Neural cell (in vitro differentiated cells): ENCODE data around the gene GNAS-AS1. TPM values are rescaled to one million over a fixed set of nuclear protein-coding genes. Genes with fewer than 3 reads are reported as not detected.

Experiments
- H2AFZ ChIP-seq: fragments of 200-600, 300-800 bp; sonication (generic), shearing (Covaris generic); 2 replicates; pipeline ENCODE4 v1.6.0; 2014; ENCODE audit warnings: low read depth, mild to moderate bottlenecking, antibody characterized with exemption, low read length, moderate library complexity
- H3F3A ChIP-seq: fragments of 200-600 bp; shearing (Covaris generic); 2 replicates; pipeline ENCODE4 v1.6.1; 2016; ENCODE audit warnings: mild to moderate bottlenecking, moderate library complexity, mixed read lengths, antibody characterized with exemption, low read length; ENCODE audit not compliant: insufficient read depth, poor library complexity, severe bottlenecking
- H3K27ac ChIP-seq: fragments of 200-600, 300-800 bp; sonication (generic), shearing (Covaris generic); 2 replicates; pipeline ENCODE4 v1.5.1; 2014; ENCODE audit warnings: mild to moderate bottlenecking, low read length, moderate library complexity
- H3K27me3 ChIP-seq: fragments of 300-800, 200-600 bp; sonication (generic), shearing (Covaris generic); 2 replicates; pipeline ENCODE4 v1.6.0; 2014; ENCODE audit warnings: mild to moderate bottlenecking, low read depth, low read length, moderate library complexity; ENCODE audit not compliant: insufficient read depth
- H3K36me3 ChIP-seq: fragments of 300-800, 200-600 bp; sonication (generic), shearing (Covaris generic); 2 replicates; pipeline ENCODE4 v1.5.1; 2014; ENCODE audit warnings: mild to moderate bottlenecking, antibody characterized with exemption, low read length, moderate library complexity; ENCODE audit not compliant: insufficient read depth
- H3K4me2 ChIP-seq: fragments of 300-800, 200-600 bp; sonication (generic), shearing (Covaris generic); 2 replicates; pipeline ENCODE4 v1.6.0; 2014; ENCODE audit warnings: mild to moderate bottlenecking, low read length
- H3K4me3 ChIP-seq: fragments of 300-800, 200-600 bp; sonication (generic), shearing (Covaris generic); 2 replicates; pipeline ENCODE4 v1.5.1; 2014; ENCODE audit warnings: mild to moderate bottlenecking, low read length, moderate library complexity
- H3K79me2 ChIP-seq: fragments of 200-600 bp; shearing (Covaris generic); replicated peaks from 2 replicates; pipeline ENCODE4 v1.6.0; 2014; ENCODE audit warnings: mild to moderate bottlenecking, low read length, moderate library complexity; ENCODE audit not compliant: insufficient read depth
- H3K9ac ChIP-seq: fragments of 300-800, 200-600 bp; sonication (generic), shearing (Covaris generic); 2 replicates; pipeline ENCODE4 v1.6.1; 2016; ENCODE audit warnings: mild to moderate bottlenecking, low read length, mixed read lengths
- H3K9me2 ChIP-seq: fragments of 200-600 bp; shearing (Covaris generic); 2 replicates; pipeline ENCODE4 v1.6.1; 2016; ENCODE audit warnings: mild to moderate bottlenecking, low read length, mixed read lengths; ENCODE audit not compliant: insufficient read depth
- H3K9me3 ChIP-seq: fragments of 200-600, 300-800 bp; sonication (generic), shearing (Covaris generic); 2 replicates; pipeline ENCODE4 v1.6.1; 2016; ENCODE audit warnings: mild to moderate bottlenecking, mixed run types, low read length, moderate library complexity, mixed read lengths
- H4K20me1 ChIP-seq: fragments of 200-600 bp; shearing (Covaris generic); 2 replicates; pipeline ENCODE4 v1.6.1; 2016; ENCODE audit warnings: mild to moderate bottlenecking, mixed run types; ENCODE audit not compliant: insufficient read depth
- CTCF ChIP-seq: fragments of 450-650 bp; IDR thresholded peaks from 2 replicates; pipeline ENCODE4 v1.5.1; 2014; ENCODE audit warnings: antibody characterized with exemption, mild to moderate bottlenecking, moderate library complexity; ENCODE audit not compliant: poor library complexity, severe bottlenecking
- EP300 ChIP-seq: fragments of 450-650 bp; conservative IDR thresholded peaks from 2 replicates; pipeline ENCODE4 v1.6.1; 2014; ENCODE audit warnings: antibody characterized with exemption, mild to moderate bottlenecking, moderate library complexity; ENCODE audit not compliant: poor library complexity, severe bottlenecking
- EZH2 ChIP-seq: fragments of 200-600, 300-800 bp; shearing (Covaris generic), sonication (generic); IDR thresholded peaks from 2 replicates; pipeline ENCODE4 v1.6.1; 2014; ENCODE audit warnings: antibody characterized with exemption, low read length, borderline replicate concordance, mild to moderate bottlenecking; ENCODE audit not compliant: insufficient read depth, poor library complexity, severe bottlenecking
- MXI1 ChIP-seq: fragments of 450-650 bp; conservative IDR thresholded peaks from 2 replicates; pipeline ENCODE4 v1.6.1; 2014; ENCODE audit warnings: antibody characterized with exemption, mild to moderate bottlenecking; ENCODE audit not compliant: poor library complexity, severe bottlenecking
- POLR2AphosphoS5 ChIP-seq: IDR thresholded peaks from 2 replicates; pipeline ENCODE4 v1.6.1; 2012
- RAD21 ChIP-seq: fragments of 450-650 bp; conservative IDR thresholded peaks from 2 replicates; pipeline ENCODE4 v1.6.1; 2014; ENCODE audit warnings: antibody characterized with exemption, mild to moderate bottlenecking, moderate library complexity
- SMC3 ChIP-seq: fragments of 450-650 bp; conservative IDR thresholded peaks from 2 replicates; pipeline ENCODE4 v1.6.1; 2014; ENCODE audit warnings: antibody characterized with exemption, mild to moderate bottlenecking, moderate library complexity; ENCODE audit not compliant: poor library complexity
- TAF1 ChIP-seq: IDR thresholded peaks from 2 replicates; pipeline ENCODE4 v1.6.1; 2012; ENCODE audit warnings: low read depth
- polyA plus RNA-seq: library from polyadenylated mRNA; depleted of rRNA; stranded (reverse); fragments of >200 nt; gene quantifications from 2 replicates; pipeline ENCODE4 v1.2.3, GENCODE V29; 2014
- TF ChIP-seq, protein P1 (sequence below): IDR thresholded peaks from 2 replicates; pipeline ENCODE4 v1.6.1; 2012; ENCODE audit warnings: borderline replicate concordance

GNAS-AS1 gene
- polyA plus RNA-seq, 1 donor from 2014 or later: not detected

GRCh38 chr20:58783511-58784011, 67.1 kb downstream of the GNAS-AS1 start:
- no peak overlapping the region for H3K4me2 ChIP-seq
- no peaks in the 10 kb centered on the region for H3K9me2 ChIP-seq
- no peaks in the 10 kb centered on the region for H3K27me3 ChIP-seq
- H3K79me2 ChIP-seq: no peaks in the 10 kb centered on the region
- no peak overlapping the region for H3K9ac ChIP-seq
- H3K4me3 ChIP-seq: no peak overlapping the region
- no peaks in the 10 kb centered on the region for H3K36me3 ChIP-seq
- H2AFZ ChIP-seq: no peak overlapping the region
- H3K27ac ChIP-seq: no peak overlapping the region
- no peaks in the 10 kb centered on the region for H3F3A ChIP-seq
- no peaks in the 10 kb centered on the region for H4K20me1 ChIP-seq
- TF ChIP-seq RAD21 (no peak), CTCF (no peak), EZH2 (no peak), SMC3 (no peak), TAF1 (no peak), POLR2AphosphoS5 (no peak)
- TF ChIP-seq, protein P1, sequence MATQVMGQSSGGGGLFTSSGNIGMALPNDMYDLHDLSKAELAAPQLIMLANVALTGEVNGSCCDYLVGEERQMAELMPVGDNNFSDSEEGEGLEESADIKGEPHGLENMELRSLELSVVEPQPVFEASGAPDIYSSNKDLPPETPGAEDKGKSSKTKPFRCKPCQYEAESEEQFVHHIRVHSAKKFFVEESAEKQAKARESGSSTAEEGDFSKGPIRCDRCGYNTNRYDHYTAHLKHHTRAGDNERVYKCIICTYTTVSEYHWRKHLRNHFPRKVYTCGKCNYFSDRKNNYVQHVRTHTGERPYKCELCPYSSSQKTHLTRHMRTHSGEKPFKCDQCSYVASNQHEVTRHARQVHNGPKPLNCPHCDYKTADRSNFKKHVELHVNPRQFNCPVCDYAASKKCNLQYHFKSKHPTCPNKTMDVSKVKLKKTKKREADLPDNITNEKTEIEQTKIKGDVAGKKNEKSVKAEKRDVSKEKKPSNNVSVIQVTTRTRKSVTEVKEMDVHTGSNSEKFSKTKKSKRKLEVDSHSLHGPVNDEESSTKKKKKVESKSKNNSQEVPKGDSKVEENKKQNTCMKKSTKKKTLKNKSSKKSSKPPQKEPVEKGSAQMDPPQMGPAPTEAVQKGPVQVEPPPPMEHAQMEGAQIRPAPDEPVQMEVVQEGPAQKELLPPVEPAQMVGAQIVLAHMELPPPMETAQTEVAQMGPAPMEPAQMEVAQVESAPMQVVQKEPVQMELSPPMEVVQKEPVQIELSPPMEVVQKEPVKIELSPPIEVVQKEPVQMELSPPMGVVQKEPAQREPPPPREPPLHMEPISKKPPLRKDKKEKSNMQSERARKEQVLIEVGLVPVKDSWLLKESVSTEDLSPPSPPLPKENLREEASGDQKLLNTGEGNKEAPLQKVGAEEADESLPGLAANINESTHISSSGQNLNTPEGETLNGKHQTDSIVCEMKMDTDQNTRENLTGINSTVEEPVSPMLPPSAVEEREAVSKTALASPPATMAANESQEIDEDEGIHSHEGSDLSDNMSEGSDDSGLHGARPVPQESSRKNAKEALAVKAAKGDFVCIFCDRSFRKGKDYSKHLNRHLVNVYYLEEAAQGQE: no peak
- H3K9me3 ChIP-seq: no peaks in the 10 kb centered on the region

DNA sequence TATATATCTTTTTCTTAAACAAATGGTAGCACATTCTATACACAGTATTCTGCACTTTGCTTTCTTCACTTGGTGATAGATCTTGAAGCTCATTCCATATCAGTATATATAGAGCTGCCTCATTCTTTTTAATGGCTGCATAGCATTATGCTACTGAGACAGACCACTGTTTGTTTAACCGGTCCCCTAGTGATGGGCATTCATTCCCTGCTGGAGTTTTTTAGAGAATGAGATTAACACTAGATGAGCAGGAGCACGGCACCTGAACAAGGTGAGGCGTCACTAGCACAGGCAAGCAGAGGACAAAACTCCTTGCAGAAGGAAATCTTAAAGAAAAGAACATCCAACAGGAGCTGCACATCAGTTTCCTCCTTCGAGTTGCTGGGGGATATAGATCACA, 69.6 kb downstream of the GNAS-AS1 start:
- H3K9ac ChIP-seq: no peak overlapping the region
- no peaks in the 10 kb centered on the region for H4K20me1 ChIP-seq
- no peaks in the 10 kb centered on the region for H3K9me3 ChIP-seq
- no peaks in the 10 kb centered on the region for H3K9me2 ChIP-seq
- H3K27me3 ChIP-seq: no peaks in the 10 kb centered on the region
- H2AFZ ChIP-seq: no peak overlapping the region
- H3K4me3 ChIP-seq: no peak overlapping the region
- H3K79me2 ChIP-seq: no peaks in the 10 kb centered on the region
- TF ChIP-seq RAD21 (no peak), MXI1 (no peak), POLR2AphosphoS5 (no peak), CTCF (no peak), SMC3 (no peak), TAF1 (no peak), EP300 (no peak), EZH2 (no peak)
- TF ChIP-seq, protein P1: no peak
- no peak overlapping the region for H3K4me2 ChIP-seq
- no peak overlapping the region for H3K27ac ChIP-seq
- no peaks in the 10 kb centered on the region for H3F3A ChIP-seq
- no peaks in the 10 kb centered on the region for H3K36me3 ChIP-seq
